GM12878 (cell line): ENCODE measurements around the gene CPLANE2. TPM values are rescaled to one million over a fixed set of nuclear protein-coding genes. Genes with fewer than 3 reads are reported as not detected.
A peak's percentile ranks its signal among the peaks of the same experiment; 100 is the strongest.

Source experiments
- ATAC-seq: fragments of 200-7000 bp; cut with Tn5 transposase; 3 replicates; pipeline ENCODE4 v1.9.1; 2020; ENCODE audit warnings: mild to moderate bottlenecking, moderate library complexity
- BruUV-seq: library from RNA; stranded (reverse); fragments of 400-500 nt; replicated peaks from 2 replicates; lab custom pipeline; 2021; lab: Mats Ljungman, UMichigan
- CTCF ChIA-PET: fragments of 300-600 bp; sonication (Branson Sonifier 250); formaldehyde crosslinking; extraction: SDS; loops from one replicate; lab custom pipeline; 2021; ENCODE audit warnings: inconsistent platforms; lab: Yijun Ruan, JAX
- POLR2A ChIA-PET: fragments of 350-600 bp; formaldehyde crosslinking; extraction: SDS; loops from one replicate; lab custom pipeline; 2021; ENCODE audit warnings: inconsistent platforms; lab: Charles Lee
- RAD21 ChIA-PET: fragments of 300-600 bp; sonication (Branson Sonifier 250); formaldehyde crosslinking; loops from one replicate; lab custom pipeline; 2023; ENCODE audit warnings: antibody characterized with exemption; ENCODE audit not compliant: unreplicated experiment; lab: Charles Lee
- SMC1A ChIA-PET: fragments of 300-600 bp; sonication (Branson Sonifier 250); formaldehyde crosslinking; loops from one replicate; lab custom pipeline; 2023; ENCODE audit not compliant: unreplicated experiment, uncharacterized antibody; lab: Charles Lee
- DNase-seq: peaks from one replicate; pipeline ENCODE4 v3.0.0-alpha.2; 2011; ENCODE audit warnings: low read depth, low spot score
- FAIRE-seq: peaks from 3 replicates; lab custom pipeline; 2011; peaks lifted over from hg19 to GRCh38; lab: Jason Lieb, UNC
- H2AFZ ChIP-seq: 2 replicates; pipeline ENCODE4 v1.6.0; 2011; ENCODE audit warnings: low read depth, low read length, control low read depth; ENCODE audit not compliant: control insufficient read depth
- H3K27ac ChIP-seq: 2 replicates; pipeline ENCODE4 v1.5.1; 2011; ENCODE audit warnings: control low read depth; ENCODE audit not compliant: control insufficient read depth, insufficient read depth
- H3K27me3 ChIP-seq, 2 experiments: replicated peaks in 1 of 2; 2 replicates each; pipeline versions ENCODE4 v1.6.0 to v1.6.1; 2011; ENCODE audit warnings: low read length in 1 of 2; ENCODE audit not compliant: control insufficient read depth in 2 of 2, insufficient read depth in 2 of 2
- H3K36me3 ChIP-seq, 2 experiments: 2 replicates each; pipeline ENCODE4 v1.5.1; 2011; ENCODE audit warnings: low read length in 1 of 2; ENCODE audit not compliant: control insufficient read depth in 2 of 2, insufficient read depth in 2 of 2
- H3K4me1 ChIP-seq: 2 replicates; pipeline ENCODE4 v1.6.1; 2011; ENCODE audit warnings: mild to moderate bottlenecking, low read length, moderate library complexity, mixed read lengths; ENCODE audit not compliant: control insufficient read depth, insufficient read depth
- H3K4me2 ChIP-seq: 2 replicates; pipeline ENCODE4 v1.6.0; 2011; ENCODE audit warnings: control low read depth; ENCODE audit not compliant: control insufficient read depth, insufficient read depth
- H3K4me3 ChIP-seq: fragments of 200-600 bp; sonication (generic); 2 replicates; pipeline ENCODE4 v1.5.1; 2016
- H3K79me2 ChIP-seq: 2 replicates; pipeline ENCODE4 v1.6.0; 2011; ENCODE audit warnings: low read length; ENCODE audit not compliant: control insufficient read depth, insufficient read depth
- H3K9ac ChIP-seq: 2 replicates; pipeline ENCODE4 v1.8.0; 2011; ENCODE audit warnings: low read length, control low read depth, mixed read lengths; ENCODE audit not compliant: control insufficient read depth, insufficient read depth
- H3K9me3 ChIP-seq: replicated peaks from 3 replicates; pipeline ENCODE4 v1.5.1; 2011; ENCODE audit warnings: mild to moderate bottlenecking, low read length; ENCODE audit not compliant: control insufficient read depth, insufficient read depth
- H4K20me1 ChIP-seq: 2 replicates; pipeline ENCODE4 v1.6.0; 2011; ENCODE audit not compliant: control insufficient read depth, insufficient read depth
- BHLHE40 ChIP-seq, 2 experiments: fragments of 450-650 bp in 1 of 2; IDR thresholded peaks; 2 replicates each; pipeline ENCODE4 v1.6.1; 2011 to 2017; ENCODE audit warnings: low read depth in 2 of 2, borderline replicate concordance in 1 of 2, improper control_type of control experiment in 1 of 2, low read length in 1 of 2, mild to moderate bottlenecking in 1 of 2
- CHD4 ChIP-seq: fragments of 200-600 bp; sonication (generic); IDR thresholded peaks from 2 replicates; pipeline ENCODE4 v1.6.1; 2016; ENCODE audit warnings: mild to moderate bottlenecking
- ETV6 ChIP-seq, 2 experiments: fragments of 450-650 bp in 1 of 2; IDR thresholded peaks in 1 of 2; conservative IDR thresholded peaks in 1 of 2; 2 replicates each; pipeline ENCODE4 v1.6.1; 2014; ENCODE audit warnings: antibody characterized with exemption in 1 of 2, borderline replicate concordance in 1 of 2, low read depth in 1 of 2, mild to moderate bottlenecking in 1 of 2, moderate library complexity in 1 of 2
- FOS ChIP-seq: IDR thresholded peaks from 3 replicates; pipeline ENCODE4 v1.6.1; 2011; ENCODE audit warnings: borderline replicate concordance; ENCODE audit not compliant: insufficient read length; ENCODE audit errors: extremely low read depth
- GABPA ChIP-seq: IDR thresholded peaks from 2 replicates; pipeline ENCODE4 v1.6.1; 2014; ENCODE audit warnings: antibody characterized with exemption, low read depth, mild to moderate bottlenecking, inconsistent platforms
- HDAC2 ChIP-seq: fragments of 200-600 bp; sonication (generic); IDR thresholded peaks from 2 replicates; pipeline ENCODE4 v1.6.1; 2017
- JUNB ChIP-seq: IDR thresholded peaks from 2 replicates; pipeline ENCODE4 v1.6.1; 2016; ENCODE audit warnings: antibody characterized with exemption, mild to moderate bottlenecking
- POLR2AphosphoS2 ChIP-seq: IDR thresholded peaks from 2 replicates; pipeline ENCODE4 v1.6.1; 2011; ENCODE audit warnings: low read depth, mild to moderate bottlenecking, low read length, improper control_type of control experiment, moderate library complexity
- RELA ChIP-seq: fragments of 450-650 bp; IDR thresholded peaks from 2 replicates; pipeline ENCODE4 v1.8.0; 2014; ENCODE audit warnings: borderline replicate concordance; ENCODE audit not compliant: partially characterized antibody
- SUZ12 ChIP-seq: fragments of 200-600 bp; sonication (generic); IDR thresholded peaks from one replicate; pipeline ENCODE4 v1.6.1; 2018; ENCODE audit warnings: antibody characterized with exemption, mild to moderate bottlenecking; ENCODE audit not compliant: unreplicated experiment
- USF2 ChIP-seq: IDR thresholded peaks from 2 replicates; pipeline ENCODE4 v1.6.1; 2011; ENCODE audit warnings: low read depth, low read length, improper control_type of control experiment, borderline replicate concordance
- WRNIP1 ChIP-seq: IDR thresholded peaks from 2 replicates; pipeline ENCODE4 v1.6.1; 2011; ENCODE audit warnings: low read depth, low read length, improper control_type of control experiment, borderline replicate concordance
- ZNF592 ChIP-seq: fragments of 450-650 bp; IDR thresholded peaks from 2 replicates; pipeline ENCODE4 v1.6.1; 2017; ENCODE audit warnings: mild to moderate bottlenecking, moderate library complexity
- ZSCAN29 ChIP-seq: fragments of 450-650 bp; IDR thresholded peaks from 2 replicates; pipeline ENCODE4 v1.6.1; 2017; ENCODE audit warnings: mild to moderate bottlenecking, moderate library complexity
- WGBS: methylation state at CpG from one replicate; pipeline ENCODE4 v1.1.6; 2016; ENCODE audit warnings: low lambda C conversion rate; ENCODE audit not compliant: insufficient replicate concordance, insufficient coverage; ENCODE audit errors: missing lambda C conversion rate; 5-methylcytosine and 5-hydroxymethylcytosine counted together
- in situ Hi-C: fragments of 300-500 bp; cut with MboI; formaldehyde crosslinking; loops from 9 replicates; pipeline ENCODE4 v1.14.3; 2018; ENCODE audit warnings: mixed read lengths
- intact Hi-C: fragments of 100-400 bp; cut with micrococcal nuclease; formaldehyde crosslinking; loops from one replicate; pipeline ENCODE4 v1.14.2; 2022; ENCODE audit not compliant: unreplicated experiment
- polyA plus RNA-seq, 11 experiments: library from polyadenylated mRNA; depleted of rRNA in 4 of 11; unstranded in 6 of 11; stranded (reverse) in 5 of 11; fragments of >200 nt; fragmentation: Nextera tagmentation in 4 of 11; fragmentation: Illumina TruSeq in 1 of 11; extraction: Ambion mirVana in 4 of 11; extraction: Trizol in 1 of 11; gene quantifications; 1 replicate in 1 of 11; 2 replicates in 10 of 11; pipeline versions ENCODE4 v1.2.1 to v1.2.3, GENCODE V29; 2011 to 2016; ENCODE audit warnings: inconsistent platforms in 2 of 11, missing spikeins in 2 of 11, low read depth in 1 of 11
- total RNA-seq, 4 experiments: library from RNA; depleted of rRNA in 3 of 4; stranded (reverse); fragments of >200 nt in 3 of 4; fragmentation: Illumina TruSeq in 1 of 4; extraction: Trizol in 1 of 4; gene quantifications; 2 replicates each; pipeline versions ENCODE4 v1.2.1 to v1.2.3, GENCODE V29; 2013 to 2021

CPLANE2 gene
- total and polyA plus RNA-seq, 10 of the 15 experiments (the other 5 are each of a cell fraction or from before 2014, with no cell fraction given), result 0.09 to 4.5 (median 2.3) TPM; not detected in 1

GRCh38 chr1:16184557-16185303 is 52.3 kb downstream of the CPLANE2 start:
- in situ Hi-C loops, result loop anchor here (5.0 kb wide), 1 partner anchor 102 kb away; no protein-coding TSS in a partner anchor
- POLR2A ChIA-PET, result no interaction called here
- Histone ChIP-seq H4K20me1 (no peaks in the 10 kb centered on the region), H3K9ac (no peak overlapping the region), H3K36me3 (no peaks in the 10 kb centered on the region)
- FAIRE-seq, result no peak
- CTCF ChIA-PET, result interaction anchor here (0.6 to 15.1 kb wide), 5 partner anchors 81 to 844 kb away, joined by 3 to 375 read pairs (median 4); partner anchors contain the start of gene FAM131C
- SMC1A ChIA-PET, result interaction anchor here (3.2 to 6.6 kb wide), 2 partner anchors 100 to 106 kb away, joined by 35 to 49 read pairs; no protein-coding TSS in a partner anchor
- intact Hi-C loops, result no loop called here
- TF ChIP-seq GABPA (no peak), ZSCAN29 (no peak), ETV6 (conservative IDR thresholded peaks at IDR 0.05 in 1 of 2, IDR thresholded peaks at IDR 0.05 in 1 of 2; ENCODE audit: borderline replicate concordance in 1 of 2, low read depth in 1 of 2) (no peak), SUZ12 (no peak), HDAC2 (no peak), USF2 (no peak), ZNF592 (no peak), CHD4 (no peak), JUNB (no peak), WRNIP1 (no peak), POLR2AphosphoS2 (no peak), BHLHE40 (IDR thresholded peaks at IDR 0.05; ENCODE audit: borderline replicate concordance in 1 of 2, low read depth in 2 of 2, low read length in 1 of 2) (no peak), RELA (no peak), FOS (no peak)
- TF ChIP-seq, all 136 proteins: peak for 0
- no peaks in the 10 kb centered on the region for H3K79me2 ChIP-seq
- no peak overlapping the region for H3K27ac ChIP-seq
- no peak for DNase-seq
- H3K27me3 ChIP-seq, result no peaks in the 10 kb centered on the region
- RAD21 ChIA-PET, result interaction anchor here (0.6 to 12.2 kb wide), 2 partner anchors 51 to 103 kb away, joined by 3 to 223 read pairs; no protein-coding TSS in a partner anchor
- H3K4me2 ChIP-seq, result no peak overlapping the region
- no peaks in the 10 kb centered on the region for H3K4me1 ChIP-seq
- no peak overlapping the region for H2AFZ ChIP-seq
- WGBS, result 38% methylated on average over 10 of the region's 10 CpGs
- H3K4me3 ChIP-seq, result no peak overlapping the region
- BruUV-seq, result no TSS peak
- H3K9me3 ChIP-seq, result no peaks in the 10 kb centered on the region
- peak; percentile 36; the same call in 2 of the 3 replicates for ATAC-seq
